HEK293 (cell line): ENCODE data around the gene PDSS2.

Source experiments
- EGR2 ChIP-seq: fragments of 450-650 bp; formaldehyde crosslinking; IDR thresholded peaks from 2 replicates; pipeline ENCODE4 v1.5.1; 2016; ENCODE audit warnings: low read depth, missing biosample characterization, missing genetic modification characterization
- GLI4 ChIP-seq: fragments of 450-650 bp; formaldehyde crosslinking; IDR thresholded peaks from 2 replicates; pipeline ENCODE4 v1.5.1; 2016; ENCODE audit warnings: missing biosample characterization, missing genetic modification characterization
- HOXD13 ChIP-seq: sonication (generic); formaldehyde crosslinking; IDR thresholded peaks from 2 replicates; pipeline ENCODE4 v1.8.0; 2022; ENCODE audit warnings: missing genetic modification reagents, borderline replicate concordance
- IKZF3 ChIP-seq: fragments of 450-650 bp; IDR thresholded peaks from 2 replicates; pipeline ENCODE4 v1.5.0; 2018; ENCODE audit warnings: missing biosample characterization, mild to moderate bottlenecking, missing genetic modification characterization, moderate library complexity
- MEIS1 ChIP-seq: sonication (generic); formaldehyde crosslinking; IDR thresholded peaks from 2 replicates; pipeline ENCODE4 v1.8.1; 2022; ENCODE audit warnings: missing genetic modification reagents, mild to moderate bottlenecking, borderline replicate concordance
- SP3 ChIP-seq: fragments of 450-650 bp; formaldehyde crosslinking; IDR thresholded peaks from 2 replicates; pipeline ENCODE4 v1.5.1; 2016; ENCODE audit warnings: missing biosample characterization, missing genetic modification characterization
- ZBTB8A ChIP-seq: fragments of 450-650 bp; formaldehyde crosslinking; IDR thresholded peaks from 2 replicates; pipeline ENCODE4 v1.5.1; 2016; ENCODE audit warnings: missing biosample characterization, missing genetic modification characterization
- ZFHX2 ChIP-seq: fragments of 450-650 bp; formaldehyde crosslinking; conservative IDR thresholded peaks from 2 replicates; pipeline ENCODE4 v1.5.1; 2016; ENCODE audit warnings: missing biosample characterization, missing genetic modification characterization
- ZFP37 ChIP-seq: fragments of 450-650 bp; formaldehyde crosslinking; IDR thresholded peaks from 2 replicates; pipeline ENCODE4 v1.5.1; 2016; ENCODE audit warnings: missing biosample characterization, missing genetic modification characterization
- ZFP41 ChIP-seq: fragments of 450-650 bp; formaldehyde crosslinking; IDR thresholded peaks from 2 replicates; pipeline ENCODE4 v1.5.1; 2016; ENCODE audit warnings: missing biosample characterization, missing genetic modification characterization, borderline replicate concordance
- ZFP69B ChIP-seq: fragments of 450-650 bp; formaldehyde crosslinking; IDR thresholded peaks from 2 replicates; pipeline ENCODE4 v1.5.1; 2016; ENCODE audit warnings: missing biosample characterization, missing genetic modification characterization
- ZNF112 ChIP-seq: fragments of 450-650 bp; formaldehyde crosslinking; IDR thresholded peaks from 2 replicates; pipeline ENCODE4 v1.5.0; 2017; ENCODE audit warnings: missing biosample characterization, missing genetic modification characterization
- ZNF2 ChIP-seq: fragments of 450-650 bp; formaldehyde crosslinking; IDR thresholded peaks from 2 replicates; pipeline ENCODE4 v1.5.1; 2016; ENCODE audit warnings: missing biosample characterization, missing genetic modification characterization
- ZNF311 ChIP-seq: fragments of 450-650 bp; formaldehyde crosslinking; IDR thresholded peaks from 2 replicates; pipeline ENCODE4 v1.5.1; 2017; ENCODE audit warnings: missing biosample characterization, missing genetic modification characterization, borderline replicate concordance
- ZNF416 ChIP-seq: fragments of 450-650 bp; formaldehyde crosslinking; IDR thresholded peaks from 2 replicates; pipeline ENCODE4 v1.5.1; 2016; ENCODE audit warnings: missing biosample characterization, missing genetic modification characterization
- ZNF449 ChIP-seq: fragments of 450-650 bp; formaldehyde crosslinking; IDR thresholded peaks from 2 replicates; pipeline ENCODE4 v1.5.1; 2017; ENCODE audit warnings: missing biosample characterization, mild to moderate bottlenecking, missing genetic modification characterization, moderate library complexity
- ZNF549 ChIP-seq: fragments of 450-650 bp; IDR thresholded peaks from 2 replicates; pipeline ENCODE4 v1.5.1; 2018; ENCODE audit warnings: missing biosample characterization, missing genetic modification characterization, mild to moderate bottlenecking, inconsistent platforms, moderate library complexity
- ZNF600 ChIP-seq: fragments of 450-650 bp; formaldehyde crosslinking; IDR thresholded peaks from 2 replicates; pipeline ENCODE4 v1.5.1; 2016; ENCODE audit warnings: missing biosample characterization, missing genetic modification characterization
- ZNF610 ChIP-seq: fragments of 450-650 bp; formaldehyde crosslinking; IDR thresholded peaks from 2 replicates; pipeline ENCODE4 v1.5.1; 2016; ENCODE audit warnings: missing biosample characterization, missing genetic modification characterization, borderline replicate concordance
- ZNF639 ChIP-seq: fragments of 450-650 bp; formaldehyde crosslinking; IDR thresholded peaks from 2 replicates; pipeline ENCODE4 v1.5.1; 2016; ENCODE audit warnings: missing biosample characterization, missing genetic modification characterization
- ZNF670 ChIP-seq: fragments of 450-650 bp; formaldehyde crosslinking; IDR thresholded peaks from 2 replicates; pipeline ENCODE4 v1.5.1; 2016; ENCODE audit warnings: missing biosample characterization, missing genetic modification characterization, low read depth
- ZNF677 ChIP-seq: fragments of 450-650 bp; IDR thresholded peaks from 2 replicates; pipeline ENCODE4 v1.5.0; 2018; ENCODE audit warnings: missing biosample characterization, mild to moderate bottlenecking, missing genetic modification characterization, moderate library complexity
- ZNF701 ChIP-seq: fragments of 450-650 bp; formaldehyde crosslinking; IDR thresholded peaks from 2 replicates; pipeline ENCODE4 v1.5.1; 2016; ENCODE audit warnings: missing biosample characterization, missing genetic modification characterization
- ZSCAN23 ChIP-seq: fragments of 450-650 bp; formaldehyde crosslinking; IDR thresholded peaks from 2 replicates; pipeline ENCODE4 v1.5.1; 2016; ENCODE audit warnings: missing biosample characterization, missing genetic modification characterization
- TF ChIP-seq, protein P1 (sequence below): fragments of 450-650 bp; formaldehyde crosslinking; optimal IDR thresholded peaks from 2 replicates; pipeline ENCODE3; 2016; ENCODE audit warnings: missing biosample characterization, mild to moderate bottlenecking, missing genetic modification characterization
- TF ChIP-seq, protein P2 (sequence below): fragments of 450-650 bp; formaldehyde crosslinking; conservative IDR thresholded peaks from 2 replicates; pipeline ENCODE4 v1.5.1; 2016; ENCODE audit warnings: low read depth, missing biosample characterization, missing genetic modification characterization
- TF ChIP-seq, protein P3 (sequence below): fragments of 450-650 bp; formaldehyde crosslinking; IDR thresholded peaks from 2 replicates; pipeline ENCODE4; 2016; ENCODE audit warnings: missing biosample characterization, missing genetic modification characterization
- TF ChIP-seq, protein P4 (sequence below): fragments of 450-650 bp; formaldehyde crosslinking; IDR thresholded peaks from 2 replicates; pipeline ENCODE4 v1.5.1; 2016; ENCODE audit warnings: missing biosample characterization, missing genetic modification characterization

The PDSS2 gene

DNA sequence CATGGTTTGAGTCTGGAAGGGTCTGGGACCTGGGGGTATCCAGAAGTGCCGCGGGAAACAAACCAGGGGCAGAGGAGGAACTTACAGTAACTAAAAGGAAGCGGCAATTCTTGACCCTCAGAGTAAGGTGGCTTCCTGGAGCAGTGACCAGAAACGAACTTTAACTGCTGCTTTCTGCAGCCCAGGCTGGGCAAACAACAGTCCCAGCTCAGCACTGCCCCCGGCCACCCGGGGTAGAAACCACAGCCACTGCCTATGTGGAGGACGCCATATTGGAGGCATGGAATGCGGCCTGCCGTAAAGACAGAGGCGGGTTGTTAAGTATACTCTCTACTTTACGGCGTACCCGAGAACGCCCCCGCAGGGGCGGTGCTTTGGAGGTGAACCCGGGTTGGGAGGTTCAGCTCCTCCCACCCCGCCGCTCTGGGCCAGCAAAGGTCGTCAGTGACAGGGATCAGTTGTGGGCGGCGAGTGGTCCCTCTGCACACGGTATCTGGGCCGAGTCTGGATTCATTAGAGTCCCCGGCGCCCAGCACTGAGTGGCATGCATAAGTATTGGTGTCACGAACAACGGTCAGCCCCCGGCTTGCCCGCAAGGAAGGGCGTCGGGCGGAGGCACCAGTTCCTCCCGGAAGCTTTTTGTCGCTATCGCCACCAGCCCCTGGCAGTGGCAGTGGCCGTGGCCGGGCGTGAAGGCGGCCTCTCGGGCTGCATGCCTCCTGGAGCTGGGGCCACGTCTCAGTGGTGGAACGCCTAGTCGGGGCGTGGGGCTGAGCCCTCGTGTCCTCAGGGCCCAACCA is at the start of gene PDSS2 (continued):
- peak; percentile 67; the same call in 1 of the 2 replicates for TF ChIP-seq ZNF639 (tag by site-specific recombination)
- peak; percentile 97 for TF ChIP-seq ZBTB8A
- peak; percentile 89 for TF ChIP-seq EGR2
- no peak for TF ChIP-seq HOXD13 (CRISPR knock-in tag)
- TF ChIP-seq, protein P1, sequence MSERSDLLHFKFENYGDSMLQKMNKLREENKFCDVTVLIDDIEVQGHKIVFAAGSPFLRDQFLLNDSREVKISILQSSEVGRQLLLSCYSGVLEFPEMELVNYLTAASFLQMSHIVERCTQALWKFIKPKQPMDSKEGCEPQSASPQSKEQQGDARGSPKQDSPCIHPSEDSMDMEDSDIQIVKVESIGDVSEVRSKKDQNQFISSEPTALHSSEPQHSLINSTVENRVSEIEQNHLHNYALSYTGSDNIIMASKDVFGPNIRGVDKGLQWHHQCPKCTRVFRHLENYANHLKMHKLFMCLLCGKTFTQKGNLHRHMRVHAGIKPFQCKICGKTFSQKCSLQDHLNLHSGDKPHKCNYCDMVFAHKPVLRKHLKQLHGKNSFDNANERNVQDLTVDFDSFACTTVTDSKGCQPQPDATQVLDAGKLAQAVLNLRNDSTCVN, result peak; percentile 42
- TF ChIP-seq ZNF701, result no peak
- TF ChIP-seq SP3 (tag by site-specific recombination), result peak; percentile 98
- TF ChIP-seq ZNF670 (tag by site-specific recombination), result no peak
- TF ChIP-seq ZNF2 (tag by site-specific recombination), result peak; percentile 47; the same call in 1 of the 2 replicates
- no peak for TF ChIP-seq ZNF112
- TF ChIP-seq ZNF416 (tag by site-specific recombination), result no peak
- TF ChIP-seq, protein P2, sequence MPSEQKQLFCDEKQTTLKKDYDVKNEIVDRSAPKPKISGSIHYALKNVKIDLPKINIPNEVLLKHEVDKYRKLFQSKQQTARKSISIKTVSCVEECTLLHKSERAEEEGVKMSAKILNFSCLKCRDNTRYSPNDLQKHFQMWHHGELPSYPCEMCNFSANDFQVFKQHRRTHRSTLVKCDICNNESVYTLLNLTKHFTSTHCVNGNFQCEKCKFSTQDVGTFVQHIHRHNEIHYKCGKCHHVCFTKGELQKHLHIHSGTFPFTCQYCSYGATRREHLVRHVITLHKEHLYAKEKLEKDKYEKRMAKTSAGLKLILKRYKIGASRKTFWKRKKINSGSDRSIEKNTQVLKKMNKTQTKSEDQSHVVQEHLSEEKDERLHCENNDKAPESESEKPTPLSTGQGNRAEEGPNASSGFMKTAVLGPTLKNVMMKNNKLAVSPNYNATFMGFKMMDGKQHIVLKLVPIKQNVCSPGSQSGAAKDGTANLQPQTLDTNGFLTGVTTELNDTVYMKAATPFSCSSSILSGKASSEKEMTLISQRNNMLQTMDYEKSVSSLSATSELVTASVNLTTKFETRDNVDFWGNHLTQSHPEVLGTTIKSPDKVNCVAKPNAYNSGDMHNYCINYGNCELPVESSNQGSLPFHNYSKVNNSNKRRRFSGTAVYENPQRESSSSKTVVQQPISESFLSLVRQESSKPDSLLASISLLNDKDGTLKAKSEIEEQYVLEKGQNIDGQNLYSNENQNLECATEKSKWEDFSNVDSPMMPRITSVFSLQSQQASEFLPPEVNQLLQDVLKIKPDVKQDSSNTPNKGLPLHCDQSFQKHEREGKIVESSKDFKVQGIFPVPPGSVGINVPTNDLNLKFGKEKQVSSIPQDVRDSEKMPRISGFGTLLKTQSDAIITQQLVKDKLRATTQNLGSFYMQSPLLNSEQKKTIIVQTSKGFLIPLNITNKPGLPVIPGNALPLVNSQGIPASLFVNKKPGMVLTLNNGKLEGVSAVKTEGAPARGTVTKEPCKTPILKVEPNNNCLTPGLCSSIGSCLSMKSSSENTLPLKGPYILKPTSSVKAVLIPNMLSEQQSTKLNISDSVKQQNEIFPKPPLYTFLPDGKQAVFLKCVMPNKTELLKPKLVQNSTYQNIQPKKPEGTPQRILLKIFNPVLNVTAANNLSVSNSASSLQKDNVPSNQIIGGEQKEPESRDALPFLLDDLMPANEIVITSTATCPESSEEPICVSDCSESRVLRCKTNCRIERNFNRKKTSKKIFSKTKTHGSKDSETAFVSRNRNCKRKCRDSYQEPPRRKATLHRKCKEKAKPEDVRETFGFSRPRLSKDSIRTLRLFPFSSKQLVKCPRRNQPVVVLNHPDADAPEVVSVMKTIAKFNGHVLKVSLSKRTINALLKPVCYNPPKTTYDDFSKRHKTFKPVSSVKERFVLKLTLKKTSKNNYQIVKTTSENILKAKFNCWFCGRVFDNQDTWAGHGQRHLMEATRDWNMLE, result peak; percentile 33
- no peak for TF ChIP-seq ZNF549
- TF ChIP-seq MEIS1 (CRISPR knock-in tag), result no peak
- TF ChIP-seq ZNF600 (tag by site-specific recombination), result peak; percentile 75
- TF ChIP-seq ZNF610, result 0 out of 2 replicates have a peak, but pooled peaks have one; percentile 83
- no peak for TF ChIP-seq ZNF677 (tag by site-specific recombination)
- TF ChIP-seq, protein P3, sequence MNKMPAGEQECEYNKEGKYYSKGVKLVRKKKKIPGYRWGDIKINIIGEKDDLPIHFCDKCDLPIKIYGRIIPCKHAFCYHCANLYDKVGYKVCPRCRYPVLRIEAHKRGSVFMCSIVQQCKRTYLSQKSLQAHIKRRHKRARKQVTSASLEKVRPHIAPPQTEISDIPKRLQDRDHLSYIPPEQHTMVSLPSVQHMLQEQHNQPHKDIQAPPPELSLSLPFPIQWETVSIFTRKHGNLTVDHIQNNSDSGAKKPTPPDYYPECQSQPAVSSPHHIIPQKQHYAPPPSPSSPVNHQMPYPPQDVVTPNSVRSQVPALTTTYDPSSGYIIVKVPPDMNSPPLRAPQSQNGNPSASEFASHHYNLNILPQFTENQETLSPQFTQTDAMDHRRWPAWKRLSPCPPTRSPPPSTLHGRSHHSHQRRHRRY, result no peak
- TF ChIP-seq ZNF449 (tag by site-specific recombination), result no peak; the same call in 1 of the 2 replicates
- 0 out of 2 replicates have a peak, but pooled peaks have one; percentile 17 for TF ChIP-seq ZFP69B (tag by site-specific recombination)
- TF ChIP-seq ZFHX2, result peak; percentile 92
- TF ChIP-seq ZSCAN23 (tag by site-specific recombination), result no peak; the same call in 1 of the 2 replicates
- TF ChIP-seq ZFP37, result peak; percentile 83
- no peak for TF ChIP-seq ZFP41 (tag by site-specific recombination)
- TF ChIP-seq, protein P4, sequence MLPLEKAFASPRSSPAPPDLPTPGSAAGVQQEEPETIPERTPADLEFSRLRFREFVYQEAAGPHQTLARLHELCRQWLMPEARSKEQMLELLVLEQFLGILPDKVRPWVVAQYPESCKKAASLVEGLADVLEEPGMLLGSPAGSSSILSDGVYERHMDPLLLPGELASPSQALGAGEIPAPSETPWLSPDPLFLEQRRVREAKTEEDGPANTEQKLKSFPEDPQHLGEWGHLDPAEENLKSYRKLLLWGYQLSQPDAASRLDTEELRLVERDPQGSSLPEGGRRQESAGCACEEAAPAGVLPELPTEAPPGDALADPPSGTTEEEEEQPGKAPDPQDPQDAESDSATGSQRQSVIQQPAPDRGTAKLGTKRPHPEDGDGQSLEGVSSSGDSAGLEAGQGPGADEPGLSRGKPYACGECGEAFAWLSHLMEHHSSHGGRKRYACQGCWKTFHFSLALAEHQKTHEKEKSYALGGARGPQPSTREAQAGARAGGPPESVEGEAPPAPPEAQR (tag by site-specific recombination), result no peak
- no peak for TF ChIP-seq IKZF3 (tag by site-specific recombination)
- TF ChIP-seq ZNF311 (tag by site-specific recombination), result no peak
- TF ChIP-seq GLI4 (tag by site-specific recombination), result no peak
